GM23248 (cell line): ENCODE data around the gene SETBP1.

Source experiments
- EZH2 ChIP-seq: fragments of 200-600 bp; sonication (generic); IDR thresholded peaks from 2 replicates; pipeline ENCODE4 v1.6.1; 2018; ENCODE audit warnings: antibody characterized with exemption, mild to moderate bottlenecking; ENCODE audit not compliant: insufficient read depth, poor library complexity, severe bottlenecking
- EZH2phosphoT487 ChIP-seq: fragments of 200-600 bp; sonication (generic); IDR thresholded peaks from 2 replicates; pipeline ENCODE4 v1.6.1; 2018; ENCODE audit warnings: antibody characterized with exemption, moderate library complexity, mild to moderate bottlenecking, low read depth; ENCODE audit not compliant: insufficient read depth

- TF ChIP-seq EZH2 (no peak), EZH2phosphoT487 (no peak)
Measured at GRCh38 chr18:44882163-44882868, 201.6 kb downstream of the SETBP1 start.
